ENCODE measurements around the gene GATAD2A. TPM values are rescaled to one million over a fixed set of nuclear protein-coding genes. Genes with fewer than 3 reads are reported as not detected.
"Not testable (repeated sequence)": the region's sequence is repeated elsewhere in the genome, so short reads cannot be mapped to it uniquely, and the experiment has no call there.

The GATAD2A gene
- total RNA-seq, 2 experiments from 2014 or later, result 122 to 135 TPM

GRCh38 chr19:19446655-19447437 lies 41.4 kb downstream of the GATAD2A start:
- ChIA-PET CTCF (interaction anchor here (1.8 kb wide), 1 partner anchor 11 kb away, joined by 6 read pairs; no protein-coding TSS in a partner anchor), POLR2A (no interaction called here)
- peaks cover 82% of the 10 kb centered on the region for H3K4me1 Mint-ChIP-seq
- H3K27ac Mint-ChIP-seq, result peak overlapping the region; percentile 86
- H3K27me3 Mint-ChIP-seq, result no peaks in the 10 kb centered on the region
- DNase-seq, result no peak
- H3K9me3 Mint-ChIP-seq, result no peaks in the 10 kb centered on the region
- peaks cover 34% of the 10 kb centered on the region for H3K36me3 Mint-ChIP-seq (ENCODE audit: low read depth)
- peak overlapping the region; percentile 1 for H3K4me3 Mint-ChIP-seq

- ChIA-PET CTCF (interaction anchor here (0.5 to 2.9 kb wide), 3 partner anchors 11 to 49 kb away, joined by 3 to 8 read pairs (median 6); no protein-coding TSS in a partner anchor), POLR2A (no interaction called here)
- Mint-ChIP-seq H3K4me1 (peaks cover 87% of the 10 kb centered on the region), H3K36me3 (ENCODE audit: low read depth) (peaks cover 36% of the 10 kb centered on the region), H3K9me3 (no peaks in the 10 kb centered on the region), H3K27me3 (no peaks in the 10 kb centered on the region), H3K27ac (peak overlapping the region; percentile 86), H3K4me3 (peak overlapping the region; percentile 1)
- peak; percentile 76 for DNase-seq
These were observed 42.2 kb downstream of the GATAD2A start for GRCh38 chr19:19447536-19448237.

DNA sequence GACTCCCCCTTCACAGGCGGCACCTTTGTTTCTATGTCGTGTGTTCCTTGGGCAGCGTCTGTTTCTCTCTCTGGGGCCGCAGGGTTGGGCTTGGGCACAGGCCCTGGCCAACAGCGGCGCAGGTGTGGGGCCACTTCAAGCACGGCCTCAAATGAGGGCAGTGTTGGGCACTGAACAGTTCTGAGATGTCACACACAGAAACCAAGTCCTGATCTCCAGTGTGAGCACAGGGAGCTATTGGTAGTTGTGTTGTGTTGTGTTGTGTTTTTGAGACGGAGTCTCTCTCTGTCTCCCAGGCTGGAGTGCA lies 42.7 kb downstream of the GATAD2A start:
- CTCF ChIA-PET, result interaction anchor here (0.5 to 2.9 kb wide), 3 partner anchors 10 to 49 kb away, joined by 3 to 8 read pairs (median 6); no protein-coding TSS in a partner anchor
- H3K36me3 Mint-ChIP-seq (ENCODE audit: low read depth), result peaks cover 30% of the 10 kb centered on the region
- no peaks in the 10 kb centered on the region for H3K27me3 Mint-ChIP-seq
- H3K27ac Mint-ChIP-seq, result peak overlapping the region; percentile 86
- H3K9me3 Mint-ChIP-seq, result no peaks in the 10 kb centered on the region
- DNase-seq, result no peak
- H3K4me1 Mint-ChIP-seq, result peaks cover 90% of the 10 kb centered on the region
- POLR2A ChIA-PET, result no interaction called here
- no peak overlapping the region for H3K4me3 Mint-ChIP-seq

DNA sequence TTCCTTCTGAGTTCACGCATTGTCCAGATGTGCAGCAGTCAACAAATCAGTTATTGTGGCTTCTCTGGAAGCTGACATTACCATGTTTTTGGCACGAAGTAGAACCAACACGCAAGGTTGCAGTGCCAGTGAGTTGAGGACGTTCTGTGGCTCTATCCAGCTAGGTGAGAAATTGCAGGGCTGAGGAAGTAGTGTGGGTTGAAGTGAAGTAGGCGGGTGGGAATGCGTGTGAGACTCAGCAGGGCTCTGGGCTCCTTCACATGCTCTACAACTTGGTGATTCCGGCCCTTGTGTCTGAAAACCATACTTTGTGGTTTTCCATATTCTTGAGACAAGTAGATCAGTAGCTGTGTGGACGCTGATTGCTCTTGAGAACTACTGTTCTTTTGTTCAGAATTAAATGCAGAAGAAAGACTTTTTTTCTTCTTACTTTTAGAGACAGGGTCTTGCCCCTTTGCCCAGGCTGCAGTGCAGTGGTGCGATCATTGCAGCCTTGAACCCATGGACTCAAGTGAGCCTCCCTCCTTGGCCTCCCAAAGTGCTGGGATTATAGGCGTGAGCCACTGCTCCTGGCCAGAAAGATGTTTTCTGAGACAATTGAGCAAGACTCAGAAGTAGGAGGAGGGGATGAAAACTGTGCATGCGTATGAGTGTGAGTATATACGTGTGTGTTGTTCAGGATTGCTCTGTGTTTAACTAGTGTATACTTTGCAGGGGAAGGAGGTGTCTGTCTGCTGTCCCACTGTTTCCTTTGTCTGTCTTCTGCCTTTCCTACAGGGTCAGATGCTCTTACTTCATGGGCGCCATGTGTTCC lies 46.2 kb downstream of the GATAD2A start:
- H3K4me3 Mint-ChIP-seq, result no peak overlapping the region
- POLR2A ChIA-PET, result interaction anchor here (0.8 kb wide), 1 partner anchor 449 kb away, joined by 3 read pairs; the partner anchor contains the start of gene ZNF93
- peaks cover 14% of the 10 kb centered on the region for H3K36me3 Mint-ChIP-seq (ENCODE audit: low read depth)

GRCh38 chr19:19452243-19453124 lies 47.0 kb downstream of the GATAD2A start:
- CTCF ChIA-PET, result no interaction called here
- POLR2A ChIA-PET, result no interaction called here
- peaks cover 9% of the 10 kb centered on the region for H3K36me3 Mint-ChIP-seq (ENCODE audit: low read depth)
- no peaks in the 10 kb centered on the region for H3K9me3 Mint-ChIP-seq
- DNase-seq, result no peak
- H3K27me3 Mint-ChIP-seq, result no peaks in the 10 kb centered on the region
- H3K4me1 Mint-ChIP-seq, result peaks cover 68% of the 10 kb centered on the region
- H3K4me3 Mint-ChIP-seq, result no peak overlapping the region
- H3K27ac Mint-ChIP-seq, result peak overlapping the region; percentile 47

More for the DNA sequence above, 46.2 kb downstream of the GATAD2A start:
- Mint-ChIP-seq H3K4me1 (peaks cover 68% of the 10 kb centered on the region), H3K27me3 (no peaks in the 10 kb centered on the region), H3K27ac (peak overlapping the region; percentile 47), H3K9me3 (no peaks in the 10 kb centered on the region)
- DNase-seq, result peak; percentile 43
- CTCF ChIA-PET, result interaction anchor here (0.6 to 1.5 kb wide), 2 partner anchors 8 to 20 kb away, joined by 3 to 8 read pairs; no protein-coding TSS in a partner anchor

- ChIA-PET POLR2A (no interaction called here), CTCF (no interaction called here)
- no peaks in the 10 kb centered on the region for H3K9me3 Mint-ChIP-seq
- DNase-seq, result no peak
- H3K36me3 Mint-ChIP-seq (ENCODE audit: low read depth), result peaks cover 11% of the 10 kb centered on the region
- H3K27me3 Mint-ChIP-seq, result no peaks in the 10 kb centered on the region
- H3K4me3 Mint-ChIP-seq, result no peak overlapping the region
- peaks cover 67% of the 10 kb centered on the region for H3K4me1 Mint-ChIP-seq
- peak overlapping the region; percentile 36 for H3K27ac Mint-ChIP-seq
These were observed 47.6 kb downstream of the GATAD2A start for GRCh38 chr19:19453125-19453454.

DNA sequence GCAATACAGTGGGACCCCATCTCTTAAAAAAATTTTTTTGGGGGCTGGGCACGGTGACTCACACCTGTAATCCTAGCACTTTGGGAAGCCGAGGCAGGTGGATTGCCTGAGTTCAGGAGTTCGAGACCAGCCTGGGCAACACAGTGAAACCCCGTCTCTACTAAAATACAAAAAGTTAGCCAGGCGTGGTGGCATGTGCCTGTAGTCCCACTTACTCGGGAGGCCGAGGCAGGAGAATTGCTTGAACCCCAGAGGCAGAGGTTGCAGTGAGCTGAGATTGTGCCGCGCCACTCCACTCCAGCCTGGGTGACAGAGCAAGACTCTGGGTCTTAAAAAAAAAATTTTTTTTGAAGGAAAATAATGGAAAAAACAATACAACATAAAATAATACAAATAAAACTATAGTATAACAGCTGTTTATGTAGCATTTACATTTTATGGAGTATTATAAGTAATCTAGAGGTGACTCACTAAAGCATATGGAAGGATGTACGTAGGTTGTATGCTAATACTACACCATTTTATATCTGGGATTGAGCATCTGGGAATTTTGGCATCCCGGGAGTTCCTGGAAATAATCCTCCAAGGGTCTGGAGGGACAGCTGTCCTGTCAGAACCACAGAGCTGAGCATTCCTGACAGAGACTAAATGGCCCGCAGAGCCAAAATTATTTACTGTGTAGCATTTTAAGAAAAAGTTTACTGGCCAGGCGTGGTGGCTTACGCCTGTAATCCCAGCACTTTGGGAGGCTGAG lies 49.9 kb downstream of the GATAD2A start:
- H3K27ac Mint-ChIP-seq, result peak overlapping the region; percentile 41
- POLR2A ChIA-PET, result not testable (repeated sequence)

GRCh38 chr19:19457671-19458070 lies 52.2 kb downstream of the GATAD2A start:
- POLR2A ChIA-PET, result no interaction called here
- no peak overlapping the region for H3K4me3 Mint-ChIP-seq
- no peak for DNase-seq
- CTCF ChIA-PET, result interaction anchor here (1.8 to 3.0 kb wide), 5 partner anchors 8 to 31 kb away, joined by 5 to 11 read pairs (median 6); no protein-coding TSS in a partner anchor
- H3K4me1 Mint-ChIP-seq, result peaks cover 74% of the 10 kb centered on the region
- peak overlapping the region; percentile 99 for H3K27ac Mint-ChIP-seq
- peaks cover 12% of the 10 kb centered on the region for H3K36me3 Mint-ChIP-seq (ENCODE audit: low read depth)
- no peaks in the 10 kb centered on the region for H3K27me3 Mint-ChIP-seq
- no peaks in the 10 kb centered on the region for H3K9me3 Mint-ChIP-seq

More for the DNA sequence above, 49.9 kb downstream of the GATAD2A start:
- Mint-ChIP-seq H3K36me3 (ENCODE audit: low read depth) (peaks cover 15% of the 10 kb centered on the region), H3K4me1 (peaks cover 70% of the 10 kb centered on the region)
- H3K9me3 Mint-ChIP-seq, DNase-seq, H3K27me3 Mint-ChIP-seq, H3K4me3 Mint-ChIP-seq, CTCF ChIA-PET: not testable (repeated sequence)

GRCh38 chr19:19458110-19458816 lies 52.8 kb downstream of the GATAD2A start:
- POLR2A ChIA-PET, result interaction anchor here (1.2 kb wide), 1 partner anchor 93 kb away, joined by 3 read pairs; no protein-coding TSS in a partner anchor
- peak overlapping the region; percentile 70 for H3K4me3 Mint-ChIP-seq
- no peak for DNase-seq

GRCh38 chr19:19459073-19459472 lies 53.6 kb downstream of the GATAD2A start:
- peak overlapping the region; percentile 99 for H3K27ac Mint-ChIP-seq
- no peaks in the 10 kb centered on the region for H3K27me3 Mint-ChIP-seq
- ChIA-PET POLR2A (interaction anchor here (1.2 kb wide), 1 partner anchor 94 kb away, joined by 3 read pairs; no protein-coding TSS in a partner anchor), CTCF (interaction anchor here (1.2 to 3.0 kb wide), 10 partner anchors 8 to 54 kb away, joined by 3 to 11 read pairs (median 6); partner anchors contain the start of gene GATAD2A)
- DNase-seq, result no peak
- H3K4me3 Mint-ChIP-seq, result peak overlapping the region; percentile 70
- peaks cover 15% of the 10 kb centered on the region for H3K36me3 Mint-ChIP-seq (ENCODE audit: low read depth)
- peaks cover 77% of the 10 kb centered on the region for H3K4me1 Mint-ChIP-seq
- H3K9me3 Mint-ChIP-seq, result no peaks in the 10 kb centered on the region

More at GRCh38 chr19:19458110-19458816, 52.8 kb downstream of the GATAD2A start:
- peak overlapping the region; percentile 99 for H3K27ac Mint-ChIP-seq
- H3K36me3 Mint-ChIP-seq (ENCODE audit: low read depth), result peaks cover 15% of the 10 kb centered on the region
- CTCF ChIA-PET, result interaction anchor here (0.6 to 3.0 kb wide), 8 partner anchors 8 to 1712 kb away, joined by 3 to 11 read pairs (median 6); partner anchors contain the start of gene GATAD2A
- H3K9me3 Mint-ChIP-seq, result no peaks in the 10 kb centered on the region
- no peaks in the 10 kb centered on the region for H3K27me3 Mint-ChIP-seq
- peaks cover 74% of the 10 kb centered on the region for H3K4me1 Mint-ChIP-seq
